BJ (cell line): ENCODE data around the gene RASGRF1. TPM values are rescaled to one million over a fixed set of nuclear protein-coding genes. Genes with fewer than 3 reads are reported as not detected.

Experiments
- CTCF ChIA-PET: fragments of 350-600 bp; formaldehyde crosslinking; extraction: SDS; loops from one replicate; lab custom pipeline; 2021; ENCODE audit warnings: antibody characterized with exemption, inconsistent platforms; lab: Yijun Ruan, JAX
- POLR2A ChIA-PET: fragments of 300-600 bp; sonication (Branson Sonifier 250); formaldehyde crosslinking; extraction: SDS; loops from one replicate; lab custom pipeline; 2021; ENCODE audit warnings: antibody characterized with exemption; lab: Charles Lee
- DNase-seq: peaks from one replicate; pipeline ENCODE4 v3.0.0-alpha.2; 2011; ENCODE audit warnings: low read depth
- H3K27me3 ChIP-seq: 2 replicates; pipeline ENCODE4 v1.6.0; 2011; ENCODE audit warnings: low read length; ENCODE audit not compliant: control insufficient read depth, insufficient read depth
- H3K36me3 ChIP-seq: 2 replicates; pipeline ENCODE4 v1.5.1; 2011; ENCODE audit warnings: low read length; ENCODE audit not compliant: control insufficient read depth, insufficient read depth
- H3K4me3 ChIP-seq: 2 replicates; pipeline ENCODE4 v1.5.1; 2011; ENCODE audit warnings: low read depth, mild to moderate bottlenecking, control low read depth, low read length
- polyA plus RNA-seq: library from polyadenylated mRNA; depleted of rRNA; stranded (reverse); fragments of >200 nt; gene quantifications from 2 replicates; pipeline ENCODE4 v1.2.3, GENCODE V29; 2011
- TF ChIP-seq, protein P1 (sequence below): IDR thresholded peaks from 2 replicates; pipeline ENCODE4 v1.5.1; 2011; ENCODE audit warnings: low read depth, mild to moderate bottlenecking, control low read depth, inconsistent platforms, low read length, moderate library complexity; ENCODE audit not compliant: insufficient read depth

Gene RASGRF1
- polyA plus RNA-seq, 1 experiment, result 0.31 TPM

DNA sequence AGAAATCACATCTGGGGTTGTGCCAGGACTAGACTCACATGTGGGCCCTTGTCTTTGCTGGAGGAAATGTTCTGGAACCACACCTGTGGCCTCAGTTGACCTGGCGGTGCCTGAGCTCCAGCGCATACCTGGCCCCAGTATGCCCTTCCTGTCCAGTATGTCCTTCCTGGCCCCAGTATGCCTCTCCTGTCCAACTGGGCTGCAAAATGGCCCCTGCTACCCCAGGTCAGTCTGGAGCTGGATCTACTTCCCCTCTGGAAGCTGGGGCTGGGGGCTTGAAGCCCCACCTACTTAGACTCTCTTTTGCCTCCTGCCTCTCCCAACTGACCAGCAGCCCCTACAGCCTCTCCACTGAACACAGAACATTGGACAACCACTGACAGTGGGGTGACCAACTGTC is 15.3 kb downstream of the RASGRF1 start:
- POLR2A ChIA-PET, result no interaction called here
- Histone ChIP-seq H3K36me3 (no peaks in the 10 kb centered on the region), H3K4me3 (no peak overlapping the region), H3K27me3 (no peaks in the 10 kb centered on the region)
- CTCF ChIA-PET, result no interaction called here
- TF ChIP-seq, protein P1, sequence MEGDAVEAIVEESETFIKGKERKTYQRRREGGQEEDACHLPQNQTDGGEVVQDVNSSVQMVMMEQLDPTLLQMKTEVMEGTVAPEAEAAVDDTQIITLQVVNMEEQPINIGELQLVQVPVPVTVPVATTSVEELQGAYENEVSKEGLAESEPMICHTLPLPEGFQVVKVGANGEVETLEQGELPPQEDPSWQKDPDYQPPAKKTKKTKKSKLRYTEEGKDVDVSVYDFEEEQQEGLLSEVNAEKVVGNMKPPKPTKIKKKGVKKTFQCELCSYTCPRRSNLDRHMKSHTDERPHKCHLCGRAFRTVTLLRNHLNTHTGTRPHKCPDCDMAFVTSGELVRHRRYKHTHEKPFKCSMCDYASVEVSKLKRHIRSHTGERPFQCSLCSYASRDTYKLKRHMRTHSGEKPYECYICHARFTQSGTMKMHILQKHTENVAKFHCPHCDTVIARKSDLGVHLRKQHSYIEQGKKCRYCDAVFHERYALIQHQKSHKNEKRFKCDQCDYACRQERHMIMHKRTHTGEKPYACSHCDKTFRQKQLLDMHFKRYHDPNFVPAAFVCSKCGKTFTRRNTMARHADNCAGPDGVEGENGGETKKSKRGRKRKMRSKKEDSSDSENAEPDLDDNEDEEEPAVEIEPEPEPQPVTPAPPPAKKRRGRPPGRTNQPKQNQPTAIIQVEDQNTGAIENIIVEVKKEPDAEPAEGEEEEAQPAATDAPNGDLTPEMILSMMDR, result no peak
- no peak for DNase-seq

- no peak for DNase-seq
- no peaks in the 10 kb centered on the region for H3K27me3 ChIP-seq
- TF ChIP-seq, protein P1, result no peak
- POLR2A ChIA-PET, result no interaction called here
- H3K4me3 ChIP-seq, result no peak overlapping the region
- no peaks in the 10 kb centered on the region for H3K36me3 ChIP-seq
- CTCF ChIA-PET, result no interaction called here
Observed at GRCh38 chr15:79073336-79073735, 17.2 kb downstream of the RASGRF1 start.

DNA sequence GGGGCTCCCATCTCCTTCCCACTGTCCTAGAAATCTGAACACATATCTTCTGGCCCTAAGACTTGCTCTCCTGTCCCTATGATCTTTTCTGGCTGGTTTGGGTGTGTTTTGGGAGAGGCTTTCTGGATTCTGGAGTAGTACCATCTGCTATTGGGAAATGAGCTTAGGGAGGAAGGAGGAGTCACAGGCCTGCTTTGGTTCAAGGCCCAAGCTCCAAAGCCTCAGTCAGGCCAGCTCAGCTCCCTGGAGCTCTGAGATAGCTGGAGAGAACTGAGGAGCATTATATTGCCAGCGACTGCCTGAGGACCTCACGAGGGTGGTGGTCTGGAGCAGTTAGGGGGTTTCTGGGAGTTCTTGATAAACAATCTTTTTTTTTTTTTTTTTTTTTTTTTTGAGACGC is 18.7 kb downstream of the RASGRF1 start:
- TF ChIP-seq, protein P1, result no peak
- no peak for DNase-seq
- ChIA-PET POLR2A (no interaction called here), CTCF (no interaction called here)
- Histone ChIP-seq H3K4me3 (no peak overlapping the region), H3K36me3 (no peaks in the 10 kb centered on the region), H3K27me3 (no peaks in the 10 kb centered on the region)

GRCh38 chr15:79068790-79069189 is 21.8 kb downstream of the RASGRF1 start:
- no peak for DNase-seq
- no peaks in the 10 kb centered on the region for H3K27me3 ChIP-seq
- POLR2A ChIA-PET, result no interaction called here
- CTCF ChIA-PET, result no interaction called here
- H3K4me3 ChIP-seq, result no peak overlapping the region
- no peaks in the 10 kb centered on the region for H3K36me3 ChIP-seq
- TF ChIP-seq, protein P1, result no peak

GRCh38 chr15:79067969-79068368 is 22.6 kb downstream of the RASGRF1 start:
- Histone ChIP-seq H3K4me3 (no peak overlapping the region), H3K36me3 (no peaks in the 10 kb centered on the region), H3K27me3 (no peaks in the 10 kb centered on the region)
- TF ChIP-seq, protein P1, result no peak
- POLR2A ChIA-PET, result no interaction called here
- CTCF ChIA-PET, result no interaction called here
- no peak for DNase-seq
